ENCODE results near the gene CTDSPL2. TPM values are rescaled to one million over a fixed set of nuclear protein-coding genes. Genes with fewer than 3 reads are reported as not detected.
"Not testable (repeated sequence)": the region's sequence is repeated elsewhere in the genome, so short reads cannot be mapped to it uniquely, and the experiment has no call there.

Gene CTDSPL2
- total RNA-seq, 4 donors from 2014 or later: 39.4 to 52.8 (median 43.2) TPM

DNA sequence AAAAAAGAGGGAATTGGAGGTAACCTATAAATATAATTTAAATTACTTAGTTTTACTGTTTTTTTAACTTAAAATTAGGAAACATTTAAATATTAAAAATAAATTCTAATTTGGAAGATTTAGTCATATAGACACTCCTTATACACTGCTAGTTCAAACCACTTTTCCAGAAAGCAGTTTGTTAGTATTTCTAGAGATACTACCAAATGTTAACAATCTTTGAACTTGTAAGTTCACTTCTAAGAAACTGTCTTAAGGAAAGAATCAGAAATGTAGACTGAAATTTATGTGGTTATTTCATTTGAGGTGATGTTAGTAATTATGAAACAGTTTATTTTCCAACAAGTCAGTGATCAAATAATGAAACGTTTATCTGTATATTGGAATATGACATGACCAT, 22.7 kb downstream of the CTDSPL2 start:
- ATAC-seq (ENCODE audit: low FRiP score): no peak
- no peak for DNase-seq (ENCODE audit: low spot score)
- TF ChIP-seq, protein P1, sequence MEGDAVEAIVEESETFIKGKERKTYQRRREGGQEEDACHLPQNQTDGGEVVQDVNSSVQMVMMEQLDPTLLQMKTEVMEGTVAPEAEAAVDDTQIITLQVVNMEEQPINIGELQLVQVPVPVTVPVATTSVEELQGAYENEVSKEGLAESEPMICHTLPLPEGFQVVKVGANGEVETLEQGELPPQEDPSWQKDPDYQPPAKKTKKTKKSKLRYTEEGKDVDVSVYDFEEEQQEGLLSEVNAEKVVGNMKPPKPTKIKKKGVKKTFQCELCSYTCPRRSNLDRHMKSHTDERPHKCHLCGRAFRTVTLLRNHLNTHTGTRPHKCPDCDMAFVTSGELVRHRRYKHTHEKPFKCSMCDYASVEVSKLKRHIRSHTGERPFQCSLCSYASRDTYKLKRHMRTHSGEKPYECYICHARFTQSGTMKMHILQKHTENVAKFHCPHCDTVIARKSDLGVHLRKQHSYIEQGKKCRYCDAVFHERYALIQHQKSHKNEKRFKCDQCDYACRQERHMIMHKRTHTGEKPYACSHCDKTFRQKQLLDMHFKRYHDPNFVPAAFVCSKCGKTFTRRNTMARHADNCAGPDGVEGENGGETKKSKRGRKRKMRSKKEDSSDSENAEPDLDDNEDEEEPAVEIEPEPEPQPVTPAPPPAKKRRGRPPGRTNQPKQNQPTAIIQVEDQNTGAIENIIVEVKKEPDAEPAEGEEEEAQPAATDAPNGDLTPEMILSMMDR (IDR thresholded peaks at IDR 0.05): no peak

DNA sequence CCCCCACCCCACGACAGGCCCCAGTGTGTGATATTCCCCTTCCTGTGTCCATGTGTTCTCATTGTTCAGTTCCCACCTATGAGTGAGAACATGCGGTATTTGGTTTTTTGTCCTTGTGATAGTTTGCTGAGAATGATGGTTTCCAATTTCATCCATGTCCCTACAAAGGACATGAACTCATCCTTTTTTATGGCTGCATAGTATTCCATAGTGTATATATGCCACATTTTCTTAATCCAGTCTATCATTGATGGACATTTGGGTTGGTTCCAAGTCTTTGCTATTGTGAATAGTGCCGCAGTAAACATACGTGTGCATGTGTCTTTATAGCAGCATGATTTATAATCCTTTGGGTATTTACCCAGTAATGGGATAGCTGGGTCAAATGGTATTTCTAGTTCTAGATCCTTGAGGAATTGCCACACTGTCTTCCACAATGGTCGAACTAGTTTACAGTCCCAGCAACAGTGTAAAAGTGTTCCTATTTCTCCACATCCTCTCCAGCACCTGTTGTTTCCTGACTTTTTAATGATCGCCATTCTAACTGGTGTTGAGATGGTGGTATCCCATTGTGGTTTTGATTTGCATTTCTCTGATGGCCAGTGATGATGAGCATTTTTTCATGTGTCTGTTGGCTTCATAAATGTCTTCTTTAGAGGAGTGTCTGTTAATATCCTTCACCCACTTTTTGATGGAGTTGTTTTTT, 26.3 kb downstream of the CTDSPL2 start:
- not testable (repeated sequence) for ATAC-seq (ENCODE audit: low FRiP score); DNase-seq (ENCODE audit: low spot score)

DNA sequence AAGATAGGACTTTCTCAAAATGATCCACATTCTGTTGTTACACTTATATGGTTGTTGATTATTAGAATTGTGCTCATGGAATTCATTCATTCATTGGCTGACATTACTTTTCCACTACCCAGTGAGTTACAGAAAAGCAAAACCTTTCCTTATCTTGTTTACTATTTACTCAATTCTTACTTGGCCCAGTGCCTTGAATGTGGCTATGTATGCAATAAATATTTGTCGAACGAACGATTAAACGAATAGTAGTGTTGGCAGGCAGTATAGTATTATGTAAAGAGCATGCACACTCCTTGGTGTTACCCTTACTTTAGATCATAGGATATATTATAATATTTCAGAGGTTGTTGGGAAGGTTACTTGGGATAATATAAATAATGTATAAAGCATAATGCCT, 31.0 kb downstream of the CTDSPL2 start:
- TF ChIP-seq, protein P1 (IDR thresholded peaks at IDR 0.05): no peak
- DNase-seq (ENCODE audit: low spot score) (no peak), ATAC-seq (ENCODE audit: low FRiP score) (no peak)

DNA sequence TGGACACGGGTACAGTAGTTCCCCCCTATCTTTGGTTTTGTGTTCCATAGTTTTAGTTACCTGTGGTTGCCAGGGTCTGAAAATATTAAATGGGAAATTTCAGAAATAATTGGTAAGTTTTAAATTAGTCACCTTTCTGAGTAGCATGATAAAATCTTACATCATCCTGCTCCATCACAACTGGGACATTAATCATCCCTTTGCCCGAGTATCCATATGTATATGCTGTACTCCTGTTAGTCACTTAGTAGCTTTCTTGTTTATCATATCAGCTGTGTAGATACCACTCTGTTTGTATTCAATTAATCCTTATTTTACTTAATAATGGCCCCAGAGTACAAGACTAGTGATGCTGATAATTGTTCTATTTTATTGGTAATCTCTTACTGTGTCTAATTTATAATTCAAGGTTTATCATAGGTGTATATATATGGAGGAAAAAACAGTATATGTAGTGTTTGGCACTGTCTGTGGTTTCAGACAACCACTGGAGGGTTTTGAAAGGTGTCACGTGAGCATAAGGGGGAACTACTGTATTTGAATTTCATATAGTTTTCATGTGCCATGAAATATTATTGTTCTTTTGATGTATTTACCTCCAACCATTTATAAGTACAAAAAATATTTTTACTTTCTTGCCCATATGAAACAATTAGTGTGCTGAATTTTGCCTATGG, 41.4 kb downstream of the CTDSPL2 start:
- TF ChIP-seq, protein P1 (IDR thresholded peaks at IDR 0.05): no peak
- DNase-seq (ENCODE audit: low spot score): no peak
- ATAC-seq (ENCODE audit: low FRiP score): no peak

DNA sequence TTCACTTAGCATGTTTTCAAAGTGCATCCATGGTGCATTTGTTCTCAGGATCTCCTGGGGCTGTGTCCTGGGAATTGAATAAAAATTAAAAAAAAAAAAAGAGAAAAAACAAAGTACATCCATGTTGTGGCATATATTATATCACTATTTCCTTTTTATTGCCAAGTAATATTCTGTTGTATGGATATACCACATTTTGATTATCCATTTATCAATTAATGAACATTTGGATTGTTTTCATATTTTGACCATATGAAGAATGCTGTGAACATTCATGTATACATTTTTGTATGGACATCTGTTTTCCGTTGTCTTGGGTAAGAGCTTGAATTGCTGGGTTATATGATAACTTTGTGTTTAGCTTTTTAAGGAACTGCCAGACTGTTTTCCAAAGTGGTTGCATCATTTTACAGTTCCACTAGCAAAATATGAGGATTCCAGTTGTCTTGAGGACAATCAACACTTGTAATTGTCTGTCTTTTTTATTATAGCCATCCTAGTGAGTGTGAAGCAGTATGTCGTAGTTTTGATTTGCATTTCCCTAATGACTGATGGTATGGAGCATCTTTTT, 44.5 kb downstream of the CTDSPL2 start:
- ATAC-seq (ENCODE audit: low FRiP score) (no peak), DNase-seq (ENCODE audit: low spot score) (no peak)
- TF ChIP-seq, protein P1 (IDR thresholded peaks at IDR 0.05): no peak

DNA sequence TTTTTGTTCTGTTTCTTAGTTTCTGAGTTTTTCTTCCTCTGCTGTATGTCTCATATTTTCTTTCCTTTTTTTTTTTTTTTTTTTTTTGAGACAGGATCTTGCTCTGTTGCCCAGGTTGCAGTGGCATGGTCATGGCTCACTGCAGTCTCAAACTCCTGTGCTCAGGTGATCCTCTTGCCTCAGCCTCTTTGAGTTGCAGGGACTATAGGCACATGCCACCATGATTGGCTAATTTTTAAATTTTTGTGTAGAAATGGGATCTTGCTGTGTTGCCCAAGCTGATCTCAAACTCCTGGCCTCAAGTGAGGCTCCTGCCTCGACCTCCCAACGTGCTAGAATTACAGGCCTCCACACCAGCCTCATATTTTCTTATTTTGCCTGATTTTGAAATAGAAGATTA, 51.9 kb downstream of the CTDSPL2 start:
- no peak for DNase-seq (ENCODE audit: low spot score)
- TF ChIP-seq, protein P1 (IDR thresholded peaks at IDR 0.05): no peak
- no peak for ATAC-seq (ENCODE audit: low FRiP score)

DNA sequence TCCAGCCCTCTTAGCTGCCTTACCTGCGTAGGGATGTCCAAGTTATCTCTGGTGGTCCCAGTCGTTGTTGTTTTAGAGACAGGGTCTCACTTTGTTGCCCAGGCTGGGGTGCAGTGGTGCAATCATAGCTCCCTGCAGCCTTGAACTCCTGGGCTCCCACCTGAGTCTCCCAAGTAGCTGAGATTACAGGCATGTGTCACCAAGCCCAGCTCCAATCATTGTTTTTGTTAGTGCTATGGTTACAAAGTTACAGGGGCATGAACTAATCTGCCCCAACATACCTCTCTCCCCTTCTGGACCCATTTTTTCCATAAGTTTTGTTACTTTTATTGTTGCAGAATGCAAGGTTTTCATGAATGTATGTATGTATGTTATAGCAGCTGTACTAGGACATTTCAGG, 54.7 kb downstream of the CTDSPL2 start:
- TF ChIP-seq, protein P1 (IDR thresholded peaks at IDR 0.05): no peak
- DNase-seq (ENCODE audit: low spot score) (no peak), ATAC-seq (ENCODE audit: low FRiP score) (no peak)
